Activated gamma-delta T cell (primary cell): ENCODE data around the gene PRDM16.

Experiments used
- DNase-seq: peaks from one replicate; lab custom pipeline; 2025; lab: John Stamatoyannopoulos, UW

PRDM16 gene

GRCh38 chr1:3415260-3416090 lies 346.5 kb downstream of the PRDM16 start:
- no peak for DNase-seq

GRCh38 chr1:3417082-3417739 lies 348.2 kb downstream of the PRDM16 start:
- DNase-seq: no peak

- DNase-seq: no peak
These were observed 348.9 kb downstream of the PRDM16 start for GRCh38 chr1:3417934-3418333.

- no peak for DNase-seq
These were observed 349.6 kb downstream of the PRDM16 start for GRCh38 chr1:3418600-3418999.

- no peak for DNase-seq
These were observed 350.6 kb downstream of the PRDM16 start for GRCh38 chr1:3419415-3420204.

GRCh38 chr1:3420218-3420951 lies 351.4 kb downstream of the PRDM16 start:
- DNase-seq: no peak

GRCh38 chr1:3422638-3423037 lies 353.6 kb downstream of the PRDM16 start:
- no peak for DNase-seq

GRCh38 chr1:3423245-3423829 lies 354.3 kb downstream of the PRDM16 start:
- DNase-seq: no peak

- no peak for DNase-seq
These were observed 355.1 kb downstream of the PRDM16 start for GRCh38 chr1:3423896-3424611.

- DNase-seq: no peak
These were observed 356.6 kb downstream of the PRDM16 start for GRCh38 chr1:3425486-3426215.

GRCh38 chr1:3426956-3427535 lies 358.0 kb downstream of the PRDM16 start:
- DNase-seq: no peak

GRCh38 chr1:3427711-3428704 lies 359.0 kb downstream of the PRDM16 start:
- DNase-seq: no peak

GRCh38 chr1:3428899-3429298 lies 359.9 kb downstream of the PRDM16 start:
- no peak for DNase-seq

- no peak for DNase-seq
These were observed 360.3 kb downstream of the PRDM16 start for GRCh38 chr1:3429320-3429719.

GRCh38 chr1:3429766-3430165 lies 360.8 kb downstream of the PRDM16 start:
- no peak for DNase-seq

- DNase-seq: no peak
These were observed 361.4 kb downstream of the PRDM16 start for GRCh38 chr1:3430406-3430805.

- no peak for DNase-seq
These were observed 361.8 kb downstream of the PRDM16 start for GRCh38 chr1:3430820-3431219.

GRCh38 chr1:3431266-3431665 lies 362.3 kb downstream of the PRDM16 start:
- no peak for DNase-seq

- DNase-seq: no peak
These were observed 362.7 kb downstream of the PRDM16 start for GRCh38 chr1:3431686-3432085.
